ENCODE measurements around the gene BRICD5. TPM values are rescaled to one million over a fixed set of nuclear protein-coding genes. Genes with fewer than 3 reads are reported as not detected.

The BRICD5 gene
- polyA plus RNA-seq, 4 donors = 1.6 to 84.1 (median 8.6) TPM

DNA sequence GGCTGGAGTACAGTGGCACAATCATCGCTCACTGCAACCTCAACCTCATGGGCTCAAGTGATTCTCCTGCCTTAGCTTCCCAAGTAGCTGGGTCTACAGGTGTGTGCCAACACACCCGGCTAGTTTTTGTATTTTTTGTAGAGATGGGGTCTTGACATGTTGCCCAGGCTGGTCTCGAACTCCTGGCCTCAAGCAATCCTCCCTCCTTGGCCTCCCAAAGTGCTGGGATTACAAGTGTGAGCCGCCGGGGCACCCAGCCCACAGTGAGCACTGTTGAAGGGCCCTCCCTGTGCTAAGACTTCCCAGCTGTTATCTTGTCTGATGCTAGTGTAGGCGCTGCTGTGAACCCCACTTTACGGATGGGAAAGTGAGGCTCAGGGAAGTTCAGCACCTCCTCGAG lies 22.3 kb downstream of the BRICD5 start:
- peaks cover 0 to 2% (median 0%) of the 10 kb centered on the region in 3 donors for H3K27me3 ChIP-seq (ENCODE audit: control insufficient read depth in 3 of 3, insufficient read depth in 3 of 3, low read length in 3 of 3)
- H3K36me3 ChIP-seq (ENCODE audit: control insufficient read depth in 3 of 3, insufficient read depth in 2 of 3, low read depth in 1 of 3, low read length in 3 of 3) = no peaks in the 10 kb centered on the region
- H3K4me1 ChIP-seq (ENCODE audit: control insufficient read depth in 3 of 3, insufficient read depth in 2 of 3, low read depth in 1 of 3, low read length in 2 of 3) = no peaks in the 10 kb centered on the region
- 82 to 93% (median 86%) methylated on average over 8 of the region's 8 CpGs for WGBS, 3 donors
- no peak overlapping the region for H3K4me3 ChIP-seq (ENCODE audit: low read depth in 1 of 3, low read length in 3 of 3)
- no peaks in the 10 kb centered on the region for H3K9me3 ChIP-seq (ENCODE audit: control insufficient read depth in 2 of 2, insufficient read depth in 1 of 2, low read depth in 1 of 2, low read length in 1 of 2)
- DNase-seq = no peak
- no peak for FAIRE-seq
- no peak overlapping the region for H3K27ac ChIP-seq (ENCODE audit: low read depth in 1 of 3, low read length in 2 of 3)

DNA sequence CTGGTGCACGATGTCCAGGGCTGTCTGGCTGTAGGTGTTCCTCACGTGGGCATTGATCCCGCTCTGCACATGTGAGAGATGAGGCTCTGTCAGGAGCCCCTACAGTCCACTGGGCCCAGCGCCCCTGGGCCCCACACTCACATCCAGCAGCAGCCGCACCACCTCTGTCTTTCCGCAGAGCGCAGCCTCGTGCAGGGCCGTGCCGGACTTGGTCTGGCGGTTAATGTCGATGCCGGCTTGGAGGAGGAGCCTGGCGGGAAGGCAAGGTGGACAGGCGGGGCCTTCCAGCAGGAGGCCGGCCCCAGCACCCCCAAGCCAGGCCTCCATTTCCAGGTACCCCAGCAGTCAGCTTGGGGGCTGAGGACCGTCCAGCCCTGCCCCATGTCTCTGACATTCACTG lies 23.5 kb downstream of the BRICD5 start:
- no peak for FAIRE-seq
- 60 to 77% (median 62%) methylated on average over 17 of the region's 17 CpGs for WGBS, 3 donors

DNA sequence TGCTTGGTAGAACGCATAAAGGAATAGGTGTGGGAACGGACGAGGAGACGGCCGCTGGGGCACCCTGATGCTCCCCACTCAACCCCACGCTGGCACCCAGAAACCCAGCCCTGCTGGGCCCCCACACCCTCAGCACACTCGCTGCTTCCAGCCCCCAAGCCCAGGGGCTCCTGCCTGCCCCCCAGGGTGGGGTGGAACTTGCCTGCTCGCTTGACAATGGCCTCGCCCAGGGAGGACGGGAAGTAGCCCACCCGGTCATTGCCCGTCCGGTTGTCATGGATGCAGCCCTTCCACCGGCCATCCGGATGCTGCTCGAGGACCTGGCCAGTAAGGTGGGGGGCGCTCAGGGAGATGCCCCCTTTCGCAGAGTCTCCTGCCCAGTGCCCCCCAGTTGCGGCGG lies 24.2 kb downstream of the BRICD5 start:
- no peak overlapping the region for H3K4me3 ChIP-seq (ENCODE audit: low read depth in 1 of 3, low read length in 3 of 3)
- 84 to 88% (median 87%) methylated on average over 19 to 20 of the region's 20 CpGs for WGBS, 3 donors
- no peaks in the 10 kb centered on the region for H3K4me1 ChIP-seq (ENCODE audit: control insufficient read depth in 3 of 3, insufficient read depth in 2 of 3, low read depth in 1 of 3, low read length in 2 of 3)
- H3K27me3 ChIP-seq (ENCODE audit: control insufficient read depth in 3 of 3, insufficient read depth in 3 of 3, low read length in 3 of 3) = no peaks in the 10 kb centered on the region
- DNase-seq = no peak
- FAIRE-seq = no peak
- no peaks in the 10 kb centered on the region for H3K36me3 ChIP-seq (ENCODE audit: control insufficient read depth in 3 of 3, insufficient read depth in 2 of 3, low read depth in 1 of 3, low read length in 3 of 3)
- no peaks in the 10 kb centered on the region for H3K9me3 ChIP-seq (ENCODE audit: control insufficient read depth in 2 of 2, insufficient read depth in 1 of 2, low read depth in 1 of 2, low read length in 1 of 2)
- H3K27ac ChIP-seq (ENCODE audit: low read depth in 1 of 3, low read length in 2 of 3) = no peak overlapping the region

More for the DNA sequence above, 23.5 kb downstream of the BRICD5 start:
- Histone ChIP-seq H3K9me3 (ENCODE audit: control insufficient read depth in 2 of 2, insufficient read depth in 1 of 2, low read depth in 1 of 2, low read length in 1 of 2) (no peaks in the 10 kb centered on the region), H3K4me1 (ENCODE audit: control insufficient read depth in 3 of 3, insufficient read depth in 2 of 3, low read depth in 1 of 3, low read length in 2 of 3) (no peaks in the 10 kb centered on the region), H3K36me3 (ENCODE audit: control insufficient read depth in 3 of 3, insufficient read depth in 2 of 3, low read depth in 1 of 3, low read length in 3 of 3) (no peaks in the 10 kb centered on the region), H3K4me3 (ENCODE audit: low read depth in 1 of 3, low read length in 3 of 3) (no peak overlapping the region), H3K27ac (ENCODE audit: low read depth in 1 of 3, low read length in 2 of 3) (no peak overlapping the region), H3K27me3 (ENCODE audit: control insufficient read depth in 3 of 3, insufficient read depth in 3 of 3, low read length in 3 of 3) (no peaks in the 10 kb centered on the region)
- DNase-seq = no peak

DNA sequence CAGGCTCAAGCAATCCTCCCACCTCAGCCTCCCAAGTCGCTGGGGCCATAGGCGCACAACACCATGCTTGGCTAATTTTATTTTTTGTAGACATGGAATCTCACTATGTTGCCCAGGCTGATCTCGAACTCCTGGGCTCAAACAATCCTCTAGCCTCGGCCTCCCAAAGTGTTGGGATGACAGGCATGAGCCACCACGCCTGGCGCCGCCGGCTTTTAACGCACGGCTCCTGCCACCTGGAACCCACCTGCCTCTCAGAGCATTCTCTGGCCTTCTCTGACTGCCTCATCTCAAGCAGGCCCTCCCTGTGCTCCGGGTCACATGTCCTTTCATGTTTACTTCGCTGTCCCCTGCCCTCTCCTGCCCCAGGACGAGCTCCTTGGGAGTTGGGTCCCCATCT lies 24.6 kb downstream of the BRICD5 start:
- H3K4me1 ChIP-seq (ENCODE audit: control insufficient read depth in 3 of 3, insufficient read depth in 2 of 3, low read depth in 1 of 3, low read length in 2 of 3) = no peaks in the 10 kb centered on the region
- H3K9me3 ChIP-seq (ENCODE audit: control insufficient read depth in 2 of 2, insufficient read depth in 1 of 2, low read depth in 1 of 2, low read length in 1 of 2) = no peaks in the 10 kb centered on the region
- no peak overlapping the region for H3K4me3 ChIP-seq (ENCODE audit: low read depth in 1 of 3, low read length in 3 of 3)
- no peaks in the 10 kb centered on the region for H3K27me3 ChIP-seq (ENCODE audit: control insufficient read depth in 3 of 3, insufficient read depth in 3 of 3, low read length in 3 of 3)
- FAIRE-seq = no peak
- H3K36me3 ChIP-seq (ENCODE audit: control insufficient read depth in 3 of 3, insufficient read depth in 2 of 3, low read depth in 1 of 3, low read length in 3 of 3) = no peaks in the 10 kb centered on the region
- H3K27ac ChIP-seq (ENCODE audit: low read depth in 1 of 3, low read length in 2 of 3) = no peak overlapping the region
- no peak for DNase-seq
- WGBS, 3 donors = 81 to 88% (median 83%) methylated on average over 13 of the region's 13 CpGs

DNA sequence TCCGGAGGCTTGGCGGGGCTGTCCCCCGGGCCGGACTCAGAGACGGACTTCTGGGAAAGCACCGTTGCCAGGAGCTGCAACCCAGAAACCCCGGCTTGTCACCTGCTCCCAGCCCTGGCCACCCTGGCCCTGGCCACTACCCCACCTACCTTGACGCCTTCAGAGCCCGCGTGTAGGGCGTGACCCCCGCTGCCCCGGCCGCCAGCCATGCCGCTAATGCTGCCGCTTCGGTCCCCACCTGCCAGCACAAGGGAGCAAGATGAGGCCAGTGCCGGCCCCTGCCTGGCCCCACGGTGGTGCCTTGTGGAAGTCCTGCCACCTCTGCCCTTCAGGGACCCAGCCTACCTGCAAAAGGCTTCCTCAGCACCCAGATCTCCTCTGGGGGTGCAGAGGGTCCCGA lies 25.7 kb downstream of the BRICD5 start:
- Histone ChIP-seq H3K27ac (ENCODE audit: low read depth in 1 of 3, low read length in 2 of 3) (no peak overlapping the region), H3K4me3 (ENCODE audit: low read depth in 1 of 3, low read length in 3 of 3) (no peak overlapping the region), H3K4me1 (ENCODE audit: control insufficient read depth in 3 of 3, insufficient read depth in 2 of 3, low read depth in 1 of 3, low read length in 2 of 3) (no peaks in the 10 kb centered on the region), H3K9me3 (ENCODE audit: control insufficient read depth in 2 of 2, insufficient read depth in 1 of 2, low read depth in 1 of 2, low read length in 1 of 2) (no peaks in the 10 kb centered on the region), H3K36me3 (ENCODE audit: control insufficient read depth in 3 of 3, insufficient read depth in 2 of 3, low read depth in 1 of 3, low read length in 3 of 3) (no peaks in the 10 kb centered on the region), H3K27me3 (ENCODE audit: control insufficient read depth in 3 of 3, insufficient read depth in 3 of 3, low read length in 3 of 3) (no peaks in the 10 kb centered on the region)
- DNase-seq (no peak), FAIRE-seq (no peak)
- WGBS, 3 donors = 31 to 78% (median 57%) methylated on average over 17 to 20 of the region's 20 CpGs

DNA sequence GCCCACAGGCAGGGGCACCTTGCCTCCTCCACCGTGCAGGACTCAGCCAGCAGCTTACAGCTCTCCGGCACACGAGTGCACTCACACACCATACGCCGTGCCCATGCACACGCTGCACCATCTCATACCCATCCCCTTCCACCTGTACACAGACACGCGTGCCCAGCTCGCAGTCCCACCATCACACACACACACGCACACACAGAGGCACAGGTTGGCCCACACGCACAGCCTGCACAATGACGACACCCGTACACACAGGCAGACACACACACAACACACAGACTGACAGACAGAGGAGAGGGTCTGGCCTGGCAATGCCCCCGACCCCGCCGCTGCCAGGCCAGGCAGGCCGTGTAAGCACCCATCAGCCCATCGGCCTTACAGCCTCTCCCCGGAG lies 26.3 kb downstream of the BRICD5 start:
- no peak for FAIRE-seq
- no peaks in the 10 kb centered on the region for H3K36me3 ChIP-seq (ENCODE audit: control insufficient read depth in 3 of 3, insufficient read depth in 2 of 3, low read depth in 1 of 3, low read length in 3 of 3)
- H3K27ac ChIP-seq (ENCODE audit: low read depth in 1 of 3, low read length in 2 of 3) = no peak overlapping the region
- no peaks in the 10 kb centered on the region for H3K27me3 ChIP-seq (ENCODE audit: control insufficient read depth in 3 of 3, insufficient read depth in 3 of 3, low read length in 3 of 3)
- H3K9me3 ChIP-seq (ENCODE audit: control insufficient read depth in 2 of 2, insufficient read depth in 1 of 2, low read depth in 1 of 2, low read length in 1 of 2) = no peaks in the 10 kb centered on the region
- H3K4me3 ChIP-seq (ENCODE audit: low read depth in 1 of 3, low read length in 3 of 3) = no peak overlapping the region
- whole genome bisulfite sequencing, 3 donors = 51 to 86% (median 61%) methylated on average over 17 to 19 of the region's 19 CpGs
- H3K4me1 ChIP-seq (ENCODE audit: control insufficient read depth in 3 of 3, insufficient read depth in 2 of 3, low read depth in 1 of 3, low read length in 2 of 3) = no peaks in the 10 kb centered on the region
- no peak for DNase-seq

DNA sequence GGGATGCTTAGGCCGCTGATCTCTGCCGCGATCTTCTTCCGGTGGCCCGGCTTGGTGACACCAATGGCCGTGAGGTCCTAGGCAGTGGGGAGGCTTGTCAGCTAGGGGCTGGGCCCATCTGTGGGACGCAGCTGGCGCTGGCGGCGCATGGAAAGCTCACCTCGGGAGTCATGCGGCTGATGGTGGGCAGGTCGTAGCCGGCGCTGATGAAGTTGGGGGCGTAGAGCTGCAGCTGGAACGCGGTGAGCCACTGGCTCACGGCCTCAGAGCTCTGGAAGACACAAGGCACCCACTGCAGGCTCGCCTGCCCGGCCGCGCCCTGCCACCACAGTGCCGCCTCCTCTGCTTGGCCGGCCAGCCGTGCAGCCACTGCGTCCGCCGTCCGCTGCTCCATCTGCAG lies 27.0 kb downstream of the BRICD5 start:
- Histone ChIP-seq H3K36me3 (ENCODE audit: control insufficient read depth in 3 of 3, insufficient read depth in 2 of 3, low read depth in 1 of 3, low read length in 3 of 3) (no peaks in the 10 kb centered on the region), H3K4me3 (ENCODE audit: low read depth in 1 of 3, low read length in 3 of 3) (no peak overlapping the region), H3K27ac (ENCODE audit: low read depth in 1 of 3, low read length in 2 of 3) (no peak overlapping the region), H3K9me3 (ENCODE audit: control insufficient read depth in 2 of 2, insufficient read depth in 1 of 2, low read depth in 1 of 2, low read length in 1 of 2) (no peaks in the 10 kb centered on the region), H3K4me1 (ENCODE audit: control insufficient read depth in 3 of 3, insufficient read depth in 2 of 3, low read depth in 1 of 3, low read length in 2 of 3) (no peaks in the 10 kb centered on the region), H3K27me3 (ENCODE audit: control insufficient read depth in 3 of 3, insufficient read depth in 3 of 3, low read length in 3 of 3) (no peaks in the 10 kb centered on the region)
- FAIRE-seq (no peak), DNase-seq (no peak)
- 89 to 91% (median 90%) methylated on average over 22 to 30 of the region's 30 CpGs for WGBS, 3 donors

DNA sequence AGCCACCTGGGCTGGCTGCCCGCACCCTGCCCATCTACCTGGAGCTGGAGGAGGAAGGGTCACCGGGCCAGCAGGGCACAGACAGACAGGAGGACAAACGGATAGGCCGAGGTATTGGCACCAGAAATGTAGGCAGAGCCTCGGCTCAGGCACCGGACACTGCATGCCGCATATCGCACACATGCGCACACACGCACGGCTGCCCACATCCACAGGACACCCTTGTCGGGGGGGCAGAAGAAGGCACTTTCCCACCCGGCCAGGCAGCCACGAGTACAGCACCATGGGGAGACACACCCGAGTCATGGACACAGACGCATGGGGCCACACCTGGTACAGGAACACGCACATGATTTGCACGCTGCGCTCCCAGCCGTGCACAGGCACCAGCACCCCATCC lies 28.7 kb downstream of the BRICD5 start:
- WGBS, 3 donors = 78 to 91% (median 88%) methylated on average over 20 of the region's 20 CpGs
- no peak for FAIRE-seq

More for the DNA sequence above, 28.7 kb downstream of the BRICD5 start:
- H3K27ac ChIP-seq (ENCODE audit: low read depth in 1 of 3, low read length in 2 of 3) = no peak overlapping the region
- no peaks in the 10 kb centered on the region for H3K27me3 ChIP-seq (ENCODE audit: control insufficient read depth in 3 of 3, insufficient read depth in 3 of 3, low read length in 3 of 3)
- no peak for DNase-seq
- no peaks in the 10 kb centered on the region for H3K4me1 ChIP-seq (ENCODE audit: control insufficient read depth in 3 of 3, insufficient read depth in 2 of 3, low read depth in 1 of 3, low read length in 2 of 3)
- no peak overlapping the region for H3K4me3 ChIP-seq (ENCODE audit: low read depth in 1 of 3, low read length in 3 of 3)
- H3K9me3 ChIP-seq (ENCODE audit: control insufficient read depth in 2 of 2, insufficient read depth in 1 of 2, low read depth in 1 of 2, low read length in 1 of 2) = no peaks in the 10 kb centered on the region
- H3K36me3 ChIP-seq (ENCODE audit: control insufficient read depth in 3 of 3, insufficient read depth in 2 of 3, low read depth in 1 of 3, low read length in 3 of 3) = peaks cover 0 to 10% (median 2%) of the 10 kb centered on the region in 3 donors
